Stromal cell of bone marrow (primary cell): Measurements from ENCODE around the gene PADI3.

Experiments used
- DNase-seq: peaks from one replicate; pipeline ENCODE4 v3.0.0-alpha.2; 2012; ENCODE audit warnings: low read depth

PADI3 gene

GRCh38 chr1:17272646-17273045 is 23.7 kb downstream of the PADI3 start:
- DNase-seq, result no peak

GRCh38 chr1:17273096-17273495 is 24.2 kb downstream of the PADI3 start:
- DNase-seq, result no peak

GRCh38 chr1:17274186-17275170 is 25.6 kb downstream of the PADI3 start:
- DNase-seq, result no peak

- no peak for DNase-seq
Observed at GRCh38 chr1:17276568-17276967, 27.7 kb downstream of the PADI3 start.

DNA sequence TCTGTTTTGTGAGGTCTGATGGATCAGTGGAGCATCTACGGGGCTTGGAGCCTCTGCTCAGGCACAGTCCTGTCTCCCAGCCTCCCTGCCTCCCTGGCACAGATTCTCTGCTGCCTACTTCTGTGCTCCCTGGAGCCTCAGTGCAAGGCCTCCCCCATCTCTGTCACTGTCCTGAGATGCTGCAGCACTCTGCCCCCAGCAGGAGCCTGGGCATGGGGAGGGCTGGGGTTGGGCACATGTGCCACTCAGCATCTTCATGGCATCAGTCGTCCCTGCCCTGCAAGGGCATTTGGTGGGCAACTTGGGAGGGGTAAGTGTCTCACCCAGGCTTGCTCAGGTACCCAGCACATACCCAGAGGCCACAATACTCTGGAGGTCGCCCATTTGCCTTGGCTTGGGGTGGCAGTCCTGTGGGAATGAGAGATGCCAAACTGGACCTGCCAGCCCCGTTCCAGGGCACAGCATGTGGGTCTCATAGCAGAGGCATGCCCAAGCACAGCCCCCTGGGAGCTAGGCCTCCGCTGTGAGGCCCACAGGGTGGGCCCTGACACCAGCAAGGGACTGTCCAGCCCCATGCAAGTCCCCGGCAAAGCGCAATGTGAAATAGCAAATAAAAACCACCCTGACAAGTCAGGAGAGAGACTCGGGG is 28.7 kb downstream of the PADI3 start:
- DNase-seq, result no peak

DNA sequence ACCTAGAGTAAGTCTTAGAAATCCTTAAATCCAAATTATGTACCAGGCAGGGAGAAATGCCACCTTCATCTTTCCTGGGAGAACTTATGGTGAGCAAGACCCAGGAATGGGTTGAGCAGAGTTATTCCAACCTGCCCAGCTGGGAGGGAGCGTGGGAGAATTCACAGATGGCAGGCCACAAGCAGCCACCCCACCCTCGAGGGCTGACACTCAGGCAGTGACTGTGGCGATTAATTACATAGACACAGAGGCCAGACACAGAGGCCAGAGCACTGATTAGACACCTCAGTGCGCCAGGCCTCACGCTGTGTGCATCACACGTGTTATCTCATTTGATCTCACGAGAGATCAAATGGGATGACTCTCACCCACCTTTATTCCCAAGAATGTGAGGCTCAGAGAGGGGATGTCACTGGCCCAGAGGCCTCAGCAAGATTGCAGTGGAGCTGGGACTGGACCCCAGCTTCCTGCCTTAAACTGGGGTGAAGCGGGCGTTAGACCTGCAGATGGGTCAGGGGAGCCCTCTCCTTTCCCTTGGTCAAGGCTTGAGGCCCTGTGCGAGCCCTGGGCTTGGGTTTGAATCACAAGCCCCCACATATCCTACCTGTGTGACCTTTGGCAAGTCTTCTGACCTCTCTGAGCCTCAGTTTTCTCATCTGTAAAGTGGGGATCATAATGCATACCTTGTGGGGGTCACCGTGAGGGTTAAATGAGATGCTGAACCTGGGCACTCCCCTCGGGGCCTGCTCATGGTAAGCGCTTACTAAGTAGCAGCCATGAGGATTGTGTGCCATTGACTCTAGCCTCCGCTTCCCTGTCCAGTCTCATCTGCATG is 30.3 kb downstream of the PADI3 start:
- DNase-seq, result no peak

- DNase-seq, result no peak
Observed at GRCh38 chr1:17280436-17280835, 31.5 kb downstream of the PADI3 start.

- no peak for DNase-seq
Observed at GRCh38 chr1:17280894-17281293, 32.0 kb downstream of the PADI3 start.

DNA sequence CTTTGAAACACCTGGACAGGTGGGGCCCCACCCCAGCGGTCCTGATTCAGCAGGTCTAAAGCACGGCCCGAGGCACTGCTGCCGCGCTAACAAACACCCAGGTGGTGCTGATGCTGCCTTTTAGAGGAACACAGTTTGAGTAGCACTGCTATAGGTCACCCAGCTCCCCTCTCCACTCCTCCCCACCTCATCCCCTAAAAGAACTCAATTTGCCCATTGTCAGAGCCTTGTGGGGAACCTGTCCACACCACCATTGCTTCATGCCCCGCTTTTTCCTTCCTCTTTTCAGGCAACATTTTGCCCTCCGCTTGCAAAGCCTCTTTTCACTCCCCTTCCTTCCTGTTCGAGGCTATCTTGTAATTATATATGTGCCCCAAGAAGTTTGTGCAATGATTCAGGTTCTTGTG is 32.9 kb downstream of the PADI3 start:
- no peak for DNase-seq

- DNase-seq, result no peak
Observed at GRCh38 chr1:17282836-17283235, 33.9 kb downstream of the PADI3 start.

- DNase-seq, result no peak
Observed at GRCh38 chr1:17286646-17287045, 37.7 kb downstream of the PADI3 start.

DNA sequence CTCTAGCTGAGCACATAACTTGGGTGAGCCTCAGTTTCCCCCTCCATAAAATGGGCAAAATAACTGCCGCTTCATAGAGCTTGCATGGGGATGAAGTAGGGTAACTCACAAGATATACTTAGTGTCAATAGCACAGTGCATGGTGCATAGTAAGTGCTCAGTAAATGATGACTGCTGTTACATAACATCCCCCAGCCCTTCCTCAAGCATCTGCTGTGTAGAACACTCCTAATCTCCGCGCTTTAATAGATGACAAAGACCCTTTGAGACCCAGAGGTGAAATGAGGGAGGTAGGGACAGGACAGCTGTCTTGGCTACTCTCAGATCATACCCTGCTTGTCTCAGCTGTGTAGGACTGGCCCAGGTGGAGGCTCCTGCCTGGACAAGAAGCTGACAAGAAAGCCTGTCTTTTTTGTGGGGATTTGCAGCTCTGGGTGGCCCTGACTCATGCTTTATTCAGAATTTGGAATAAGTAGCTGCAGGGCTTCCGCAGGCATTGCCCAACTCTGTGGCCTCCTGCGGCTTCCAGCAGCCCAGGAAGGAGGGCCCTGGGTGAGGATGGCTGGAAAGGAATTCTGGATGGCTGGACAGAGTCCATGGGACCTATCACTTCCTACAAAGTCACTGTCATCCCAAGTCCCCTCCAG is 38.4 kb downstream of the PADI3 start:
- DNase-seq, result peak; percentile 75

DNA sequence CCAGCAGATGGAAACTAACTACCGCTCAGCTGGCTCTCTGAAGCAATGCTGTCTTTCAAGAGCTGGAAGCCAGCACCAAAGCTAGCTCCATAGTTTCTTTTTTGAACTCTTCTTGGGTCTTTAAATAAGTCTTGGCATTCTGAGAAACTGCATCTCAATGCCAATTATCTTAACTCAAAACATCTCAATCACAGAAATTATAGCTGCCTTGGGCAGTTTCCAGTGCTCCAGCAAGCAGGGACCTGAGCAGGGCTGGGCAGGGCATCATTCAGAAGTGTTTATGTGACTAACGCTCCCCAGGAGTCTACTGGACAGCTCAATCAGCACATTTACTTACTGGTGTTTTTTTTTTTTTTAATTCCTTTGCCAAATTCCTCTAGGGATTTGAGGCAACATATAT is 40.8 kb downstream of the PADI3 start:
- peak; percentile 31 for DNase-seq

GRCh38 chr1:17290553-17290952 is 41.7 kb downstream of the PADI3 start:
- DNase-seq, result no peak

GRCh38 chr1:17292299-17293160 is 43.6 kb downstream of the PADI3 start:
- no peak for DNase-seq

GRCh38 chr1:17293681-17294425 is 45.0 kb downstream of the PADI3 start:
- no peak for DNase-seq

GRCh38 chr1:17295292-17295691 is 46.4 kb downstream of the PADI3 start:
- DNase-seq, result no peak

- DNase-seq, result no peak
Observed at GRCh38 chr1:17296086-17296485, 47.2 kb downstream of the PADI3 start.

DNA sequence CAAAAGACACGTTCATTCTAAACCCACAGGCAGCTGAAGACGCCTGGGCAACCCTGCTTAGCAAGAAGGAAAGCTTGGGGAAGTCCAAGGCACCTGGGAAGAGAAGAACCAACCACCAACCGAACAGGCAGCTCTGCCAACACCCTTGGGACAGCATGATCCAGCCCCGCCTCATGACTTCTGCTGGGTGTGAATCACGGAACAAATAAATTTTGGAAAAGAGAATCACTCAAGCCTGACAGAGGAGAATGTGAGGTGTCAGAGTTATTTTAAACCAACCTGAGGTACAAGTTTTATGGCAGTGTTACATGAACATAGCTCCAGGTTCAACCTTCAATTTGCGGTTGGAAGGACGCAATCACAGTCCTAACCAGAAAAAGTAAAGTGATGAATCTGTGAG is 49.1 kb downstream of the PADI3 start:
- no peak for DNase-seq

DNA sequence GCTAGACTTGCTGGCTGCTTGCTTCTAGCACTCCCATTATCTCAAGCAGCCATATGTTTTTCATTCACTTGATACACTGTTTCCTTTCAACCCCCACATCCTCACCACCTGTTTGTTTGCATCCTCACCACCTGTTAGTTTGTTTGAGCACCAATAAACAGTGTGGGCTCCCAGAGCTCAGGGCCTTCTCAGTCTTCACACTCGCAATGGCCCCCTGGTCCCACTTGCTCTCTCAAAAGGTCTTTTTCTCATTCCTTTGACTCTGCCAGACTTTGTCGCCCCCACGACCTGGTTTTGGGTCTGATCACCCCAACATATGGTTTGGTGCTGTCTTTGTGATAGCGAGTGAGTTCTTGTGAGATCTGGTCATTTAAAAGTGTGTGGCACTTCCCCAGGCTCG is 52.9 kb downstream of the PADI3 start:
- no peak for DNase-seq
